ENCODE results near the gene HRAS.
A peak's percentile ranks its signal among the peaks of the same experiment; 100 is the strongest.

Gene HRAS

DNA sequence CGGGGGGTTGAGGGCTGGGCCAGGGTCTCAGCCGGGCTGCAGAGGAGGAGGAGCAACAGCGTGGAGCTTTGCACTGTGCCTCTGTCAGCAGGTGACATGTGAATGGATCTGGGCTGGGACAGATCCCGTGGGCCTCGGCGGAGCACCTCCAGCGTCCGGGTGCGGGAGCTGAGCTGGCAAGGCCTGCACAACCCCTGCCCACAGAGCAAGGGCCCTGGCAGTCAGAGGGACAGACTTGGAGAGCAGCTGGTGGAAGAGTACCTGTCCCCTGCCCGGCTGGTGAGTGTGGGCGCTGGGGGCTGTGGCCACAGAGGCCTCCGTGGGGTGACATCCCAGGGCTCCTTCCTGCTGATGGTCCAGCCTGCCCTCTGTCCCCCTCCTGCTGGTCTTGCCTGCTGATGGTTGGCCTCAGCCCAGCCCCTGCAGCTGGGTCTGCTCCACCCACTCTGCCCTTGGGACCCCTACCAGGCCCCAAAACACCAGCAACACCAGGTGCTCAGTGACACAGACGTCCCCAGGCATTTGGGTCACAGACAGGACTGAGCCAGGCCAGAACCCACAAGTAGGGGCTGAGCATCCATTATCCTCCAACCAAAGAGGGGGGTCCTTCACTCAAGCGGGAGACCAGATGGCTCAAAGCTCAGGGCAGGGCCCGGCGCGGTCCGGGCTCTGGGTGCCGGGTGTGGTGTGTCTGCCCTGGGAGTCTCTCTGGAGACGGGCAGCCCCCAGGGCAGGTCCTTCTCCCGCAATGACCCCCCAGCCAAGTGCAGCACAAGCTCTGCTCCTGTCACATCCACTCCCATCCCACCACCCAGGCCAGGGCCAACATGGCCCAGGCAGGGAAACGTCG, 5.4 kb upstream of the HRAS start:
- TF ChIP-seq, protein P1, sequence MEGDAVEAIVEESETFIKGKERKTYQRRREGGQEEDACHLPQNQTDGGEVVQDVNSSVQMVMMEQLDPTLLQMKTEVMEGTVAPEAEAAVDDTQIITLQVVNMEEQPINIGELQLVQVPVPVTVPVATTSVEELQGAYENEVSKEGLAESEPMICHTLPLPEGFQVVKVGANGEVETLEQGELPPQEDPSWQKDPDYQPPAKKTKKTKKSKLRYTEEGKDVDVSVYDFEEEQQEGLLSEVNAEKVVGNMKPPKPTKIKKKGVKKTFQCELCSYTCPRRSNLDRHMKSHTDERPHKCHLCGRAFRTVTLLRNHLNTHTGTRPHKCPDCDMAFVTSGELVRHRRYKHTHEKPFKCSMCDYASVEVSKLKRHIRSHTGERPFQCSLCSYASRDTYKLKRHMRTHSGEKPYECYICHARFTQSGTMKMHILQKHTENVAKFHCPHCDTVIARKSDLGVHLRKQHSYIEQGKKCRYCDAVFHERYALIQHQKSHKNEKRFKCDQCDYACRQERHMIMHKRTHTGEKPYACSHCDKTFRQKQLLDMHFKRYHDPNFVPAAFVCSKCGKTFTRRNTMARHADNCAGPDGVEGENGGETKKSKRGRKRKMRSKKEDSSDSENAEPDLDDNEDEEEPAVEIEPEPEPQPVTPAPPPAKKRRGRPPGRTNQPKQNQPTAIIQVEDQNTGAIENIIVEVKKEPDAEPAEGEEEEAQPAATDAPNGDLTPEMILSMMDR (IDR thresholded peaks at IDR 0.05; ENCODE audit: control extremely low read depth, extremely low read depth, low read depth, missing control alignments) = no peak
- ChIA-PET POLR2A (interaction anchor here (1.1 kb wide), 1 partner anchor 14 kb away, joined by 3 read pairs; no protein-coding TSS in a partner anchor), CTCF (interaction anchor here (1.4 to 1.8 kb wide), 2 partner anchors 13 to 15 kb away, joined by 3 to 6 read pairs; no protein-coding TSS in a partner anchor)
- DNase-seq (ENCODE audit: extremely low spot score) = no peak

DNA sequence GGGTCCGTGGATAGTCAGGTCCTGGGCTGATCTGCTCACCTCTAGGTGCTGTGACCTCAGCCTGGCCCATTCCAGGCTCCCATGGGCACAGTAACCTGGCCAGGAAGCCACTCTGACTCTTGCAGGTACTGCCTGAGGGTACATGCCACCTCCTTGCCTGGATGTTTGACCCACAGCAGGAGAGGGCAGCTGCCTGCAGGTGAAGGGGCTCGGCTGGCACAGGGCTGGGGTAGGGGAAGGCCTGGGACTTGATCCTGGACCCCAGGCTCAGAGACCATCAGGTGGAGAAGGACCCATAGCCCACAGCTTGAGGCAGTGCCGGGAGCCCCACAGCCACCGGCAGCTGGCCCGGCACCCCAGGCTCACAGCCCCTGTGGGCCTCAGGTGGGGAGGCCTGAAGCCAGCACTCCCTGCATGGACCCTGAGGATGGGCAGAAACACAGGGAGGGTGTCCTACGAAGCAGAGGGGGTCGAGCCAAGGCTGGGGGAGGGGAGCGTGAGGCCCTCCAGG, 4.7 kb upstream of the HRAS start:
- TF ChIP-seq, protein P1 (IDR thresholded peaks at IDR 0.05; ENCODE audit: control extremely low read depth, extremely low read depth, low read depth, missing control alignments) = no peak
- CTCF ChIA-PET = interaction anchor here (1.8 kb wide), 1 partner anchor 14 kb away, joined by 6 read pairs; no protein-coding TSS in a partner anchor
- POLR2A ChIA-PET = no interaction called here
- no peak for DNase-seq (ENCODE audit: extremely low spot score)

- ChIA-PET CTCF (interaction anchor here (0.8 kb wide), 1 partner anchor 16 kb away, joined by 3 read pairs; no protein-coding TSS in a partner anchor), POLR2A (no interaction called here)
- DNase-seq (ENCODE audit: extremely low spot score) = no peak
- TF ChIP-seq, protein P1 (IDR thresholded peaks at IDR 0.05; ENCODE audit: control extremely low read depth, extremely low read depth, low read depth, missing control alignments) = no peak
Observed at GRCh38 chr11:538431-539051, 3.2 kb upstream of the HRAS start.

- POLR2A ChIA-PET = no interaction called here
- TF ChIP-seq, protein P1 (IDR thresholded peaks at IDR 0.05; ENCODE audit: control extremely low read depth, extremely low read depth, low read depth, missing control alignments) = no peak
- CTCF ChIA-PET = no interaction called here
- no peak for DNase-seq (ENCODE audit: extremely low spot score)
Observed at GRCh38 chr11:537622-538430, 2.5 kb upstream of the HRAS start.

DNA sequence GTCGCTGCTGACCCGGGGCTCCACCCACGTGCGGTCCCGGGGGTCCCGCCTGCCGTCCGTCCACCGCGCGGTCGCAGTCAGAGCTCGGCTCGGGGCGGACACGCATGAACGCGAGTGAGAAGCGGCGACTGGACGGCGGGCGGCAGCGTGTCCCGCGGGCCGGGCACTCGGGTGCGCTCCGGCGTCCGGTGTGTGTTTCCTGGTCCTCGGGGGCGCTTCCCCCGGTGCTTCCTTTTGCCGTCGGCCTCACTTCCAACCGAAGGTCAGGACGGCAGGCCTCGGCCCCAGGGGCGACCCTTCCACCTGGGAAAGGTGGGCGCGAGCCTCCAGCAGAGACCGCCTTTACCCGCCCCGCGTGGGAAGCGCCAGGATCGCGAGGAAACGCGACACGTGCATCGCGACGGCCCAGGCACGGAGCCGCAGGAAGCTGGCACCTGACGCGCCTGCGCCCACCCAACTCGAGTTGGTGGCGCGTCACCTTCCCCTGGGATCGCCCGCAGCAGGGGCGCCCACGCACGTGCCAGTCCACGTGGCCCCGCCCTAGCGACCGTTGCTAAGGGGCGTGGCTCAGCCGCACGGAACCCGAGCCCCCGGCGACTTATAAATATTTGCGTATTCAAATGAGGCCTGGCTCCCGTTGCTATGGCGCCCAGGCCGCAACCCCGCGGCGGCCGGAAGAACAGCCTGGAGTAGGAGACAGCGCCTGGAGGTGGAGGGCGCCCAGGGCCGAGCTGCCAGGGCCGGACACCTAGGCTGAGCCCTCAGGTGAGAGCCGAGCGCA, 1.7 kb upstream of the HRAS start, which contains the start of gene LRRC56:
Gene LRRC56, plus strand, starts transcription at position 687 of the 781 bp plus-strand sequence. CDS start 3,158 bp downstream, outside the sequence.
- TF ChIP-seq, protein P1 (IDR thresholded peaks at IDR 0.05; ENCODE audit: control extremely low read depth, extremely low read depth, low read depth, missing control alignments) = no peak
- DNase-seq (ENCODE audit: extremely low spot score) = peak; percentile 96
- ChIA-PET POLR2A (no interaction called here), CTCF (interaction anchor here (1.3 to 6.8 kb wide), 3 partner anchors 8 to 190 kb away, joined by 3 to 77 read pairs (median 4); no protein-coding TSS in a partner anchor)

All from GM10248 (cell line).